Stomach (tissue), 4 donors: Measurements from ENCODE around the gene CHERP.

Experiments used
- CTCF ChIP-seq, 7 experiments: fragments of 450-650 bp in 4 of 7; fragments of 200-600 bp in 3 of 7; sonication (generic) in 3 of 7; IDR thresholded peaks; one replicate each; pipeline ENCODE4 v1.5.1; 2016 to 2019; ENCODE audit warnings: antibody characterized with exemption in 7 of 7, control low read depth in 2 of 7, mild to moderate bottlenecking in 1 of 7
- POLR2A ChIP-seq, 4 donors: fragments of 450-650 bp; IDR thresholded peaks; one replicate each; pipeline ENCODE4 v1.6.1; 2016; ENCODE audit warnings: antibody characterized with exemption in 4 of 4, control low read depth in 2 of 4, mild to moderate bottlenecking in 1 of 4, moderate library complexity in 1 of 4
- POLR2AphosphoS5 ChIP-seq, 3 donors: sonication (generic); formaldehyde crosslinking; IDR thresholded peaks; one replicate each; pipeline ENCODE4 v1.6.1; 2016; ENCODE audit warnings: antibody characterized with exemption in 3 of 3

- TF ChIP-seq POLR2A (IDR thresholded peaks at IDR 0.05) = no peak
- TF ChIP-seq CTCF (IDR thresholded peaks at IDR 0.05) = no peak
- TF ChIP-seq POLR2AphosphoS5 (IDR thresholded peaks at IDR 0.05) = no peak
These were observed 31.1 kb upstream of the CHERP start for GRCh38 chr19:16573296-16573695.
